IPS-20b (cell line): Measurements from ENCODE around the gene DCUN1D1.

ENCODE experiments used
- H3K27ac ChIP-seq: one replicate; pipeline ENCODE4 v1.5.1; 2013; ENCODE audit warnings: low read length
- H3K27me3 ChIP-seq: 2 replicates; pipeline ENCODE4 v1.6.1; 2013; ENCODE audit warnings: mild to moderate bottlenecking, low read length, inconsistent platforms; ENCODE audit not compliant: insufficient read depth
- H3K36me3 ChIP-seq: 2 replicates; pipeline ENCODE4 v1.6.1; 2013; ENCODE audit warnings: low read depth, mild to moderate bottlenecking, inconsistent platforms, low read length, moderate library complexity; ENCODE audit not compliant: insufficient read depth
- H3K4me1 ChIP-seq: 2 replicates; pipeline ENCODE4 v1.6.1; 2013; ENCODE audit warnings: mild to moderate bottlenecking, control low read depth, inconsistent platforms, low read length, moderate library complexity; ENCODE audit not compliant: insufficient read depth
- H3K4me3 ChIP-seq: 2 replicates; pipeline ENCODE4 v1.5.1; 2013; ENCODE audit warnings: mild to moderate bottlenecking, low read length, inconsistent platforms
- H3K9ac ChIP-seq: 2 replicates; pipeline ENCODE4 v1.6.1; 2013; ENCODE audit warnings: low read depth, mild to moderate bottlenecking, inconsistent platforms, low read length, moderate library complexity
- H3K9me3 ChIP-seq: 2 replicates; pipeline ENCODE4 v1.6.1; 2013; ENCODE audit warnings: mild to moderate bottlenecking, low read depth, low read length, inconsistent platforms; ENCODE audit not compliant: insufficient read depth

DCUN1D1 gene

GRCh38 chr3:182925330-182925943, 54.9 kb downstream of the DCUN1D1 start:
- H3K9ac ChIP-seq, result no peak overlapping the region
- H3K27me3 ChIP-seq, result no peaks in the 10 kb centered on the region
- H3K4me3 ChIP-seq, result no peak overlapping the region
- no peak overlapping the region for H3K27ac ChIP-seq
- H3K36me3 ChIP-seq, result no peaks in the 10 kb centered on the region
- H3K4me1 ChIP-seq, result peaks cover 5% of the 10 kb centered on the region; the same call in 1 of the 2 replicates
- H3K9me3 ChIP-seq, result no peaks in the 10 kb centered on the region

DNA sequence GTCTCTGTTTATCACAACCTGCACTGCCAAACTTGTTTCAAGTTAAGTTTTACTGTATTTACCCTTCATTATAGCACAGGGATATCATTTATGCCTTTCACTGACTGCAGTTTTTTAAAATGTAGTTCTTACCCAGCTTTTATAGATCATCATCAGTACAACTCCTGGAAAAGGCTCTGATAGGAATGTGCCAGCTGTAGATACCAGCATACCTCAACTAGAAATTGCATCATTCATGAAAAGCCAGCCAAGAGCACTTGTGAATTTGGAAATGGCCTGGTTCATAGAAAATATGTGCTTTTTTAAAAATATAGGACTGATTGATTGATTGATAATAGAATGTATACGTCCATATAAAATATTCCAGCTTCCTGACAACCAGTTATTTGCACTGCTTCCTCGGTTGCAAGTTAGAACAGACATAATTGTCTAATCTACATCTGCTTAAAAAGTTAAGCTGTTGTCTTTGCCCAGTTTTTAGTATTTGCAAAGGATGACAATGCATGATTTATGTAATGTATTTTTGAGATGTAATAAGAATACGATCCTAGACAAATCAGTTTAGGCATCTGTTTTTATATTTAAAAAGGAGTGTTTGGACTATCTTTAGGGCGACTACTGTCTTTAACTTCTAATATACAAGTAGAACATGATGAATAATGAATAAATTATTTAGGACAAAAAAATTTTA, 58.5 kb downstream of the DCUN1D1 start:
- Histone ChIP-seq H3K27ac (no peak overlapping the region), H3K27me3 (no peaks in the 10 kb centered on the region), H3K9me3 (no peaks in the 10 kb centered on the region), H3K4me1 (peaks cover 9% of the 10 kb centered on the region; the same call in 1 of the 2 replicates), H3K9ac (no peak overlapping the region), H3K4me3 (no peak overlapping the region), H3K36me3 (no peaks in the 10 kb centered on the region)

DNA sequence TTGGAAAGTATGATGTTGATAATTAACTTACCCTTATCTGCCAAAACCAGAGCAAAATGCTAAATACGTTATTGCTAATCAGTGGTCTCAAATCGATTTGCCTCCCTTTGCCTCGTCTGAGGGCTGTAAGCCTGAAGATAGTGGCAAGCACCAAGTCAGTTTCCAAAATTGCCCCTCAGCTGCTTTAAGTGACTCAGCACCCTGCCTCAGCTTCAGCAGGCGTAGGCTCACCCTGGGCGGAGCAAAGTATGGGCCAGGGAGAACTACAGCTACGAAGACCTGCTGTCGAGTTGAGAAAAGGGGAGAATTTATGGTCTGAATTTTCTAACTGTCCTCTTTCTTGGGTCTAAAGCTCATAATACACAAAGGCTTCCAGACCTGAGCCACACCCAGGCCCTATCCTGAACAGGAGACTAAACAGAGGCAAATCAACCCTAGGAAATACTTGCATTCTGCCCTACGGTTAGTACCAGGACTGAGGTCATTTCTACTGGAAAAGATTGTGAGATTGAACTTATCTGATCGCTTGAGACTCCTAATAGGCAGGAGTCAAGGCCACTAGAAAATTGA, 59.7 kb downstream of the DCUN1D1 start:
- H3K27ac ChIP-seq, result no peak overlapping the region
- H3K36me3 ChIP-seq, result no peaks in the 10 kb centered on the region
- no peak overlapping the region for H3K4me3 ChIP-seq
- no peak overlapping the region for H3K9ac ChIP-seq
- no peaks in the 10 kb centered on the region for H3K9me3 ChIP-seq
- no peaks in the 10 kb centered on the region for H3K27me3 ChIP-seq
- peaks cover 9% of the 10 kb centered on the region; the same call in 1 of the 2 replicates for H3K4me1 ChIP-seq

- Histone ChIP-seq H3K27me3 (no peaks in the 10 kb centered on the region), H3K4me1 (peaks cover 9% of the 10 kb centered on the region; the same call in 1 of the 2 replicates), H3K9ac (no peak overlapping the region), H3K27ac (no peak overlapping the region), H3K36me3 (no peaks in the 10 kb centered on the region), H3K4me3 (no peak overlapping the region), H3K9me3 (no peaks in the 10 kb centered on the region)
Measured at GRCh38 chr3:182919866-182920357, 60.4 kb downstream of the DCUN1D1 start.

GRCh38 chr3:182917134-182917533, 63.2 kb downstream of the DCUN1D1 start:
- Histone ChIP-seq H3K4me1 (peaks cover 9% of the 10 kb centered on the region; the same call in 1 of the 2 replicates), H3K36me3 (no peaks in the 10 kb centered on the region), H3K27ac (no peak overlapping the region), H3K27me3 (no peaks in the 10 kb centered on the region), H3K9me3 (no peaks in the 10 kb centered on the region), H3K9ac (no peak overlapping the region), H3K4me3 (no peak overlapping the region)

GRCh38 chr3:182914341-182914740, 66.0 kb downstream of the DCUN1D1 start:
- no peak overlapping the region for H3K9ac ChIP-seq
- no peaks in the 10 kb centered on the region for H3K4me1 ChIP-seq
- H3K27ac ChIP-seq, result no peak overlapping the region
- H3K27me3 ChIP-seq, result no peaks in the 10 kb centered on the region
- no peak overlapping the region for H3K4me3 ChIP-seq
- H3K9me3 ChIP-seq, result no peaks in the 10 kb centered on the region
- H3K36me3 ChIP-seq, result no peaks in the 10 kb centered on the region

GRCh38 chr3:182913889-182914288, 66.4 kb downstream of the DCUN1D1 start:
- Histone ChIP-seq H3K27me3 (no peaks in the 10 kb centered on the region), H3K27ac (no peak overlapping the region), H3K9me3 (no peaks in the 10 kb centered on the region), H3K4me1 (no peaks in the 10 kb centered on the region), H3K36me3 (no peaks in the 10 kb centered on the region), H3K4me3 (no peak overlapping the region), H3K9ac (no peak overlapping the region)

DNA sequence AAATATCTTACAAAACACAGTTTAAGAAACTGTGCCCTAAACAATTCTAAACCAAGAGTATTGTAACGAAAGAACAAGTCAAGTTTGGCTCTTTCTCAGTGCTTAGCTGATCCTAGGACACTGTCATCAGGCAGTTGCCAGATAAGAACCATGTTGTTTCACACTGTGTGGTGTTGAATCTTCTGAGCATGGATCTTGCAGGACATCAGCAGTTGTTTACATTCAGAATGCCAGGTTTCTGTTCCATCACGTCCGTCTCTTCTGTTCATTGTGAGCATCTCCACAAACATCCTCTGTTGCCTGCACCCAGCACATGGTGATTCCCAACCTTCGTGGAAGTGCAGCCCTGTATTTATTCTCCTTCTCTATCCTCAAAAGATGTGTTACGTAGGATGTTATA, 67.9 kb downstream of the DCUN1D1 start:
- H3K9me3 ChIP-seq, result no peaks in the 10 kb centered on the region
- H3K4me3 ChIP-seq, result no peak overlapping the region
- no peak overlapping the region for H3K27ac ChIP-seq

GRCh38 chr3:182911782-182912111, 68.6 kb downstream of the DCUN1D1 start:
- H3K27me3 ChIP-seq, result no peaks in the 10 kb centered on the region
- H3K9me3 ChIP-seq, result no peaks in the 10 kb centered on the region
- no peak overlapping the region for H3K4me3 ChIP-seq
- no peaks in the 10 kb centered on the region for H3K4me1 ChIP-seq
- H3K36me3 ChIP-seq, result no peaks in the 10 kb centered on the region
- H3K9ac ChIP-seq, result no peak overlapping the region
- H3K27ac ChIP-seq, result no peak overlapping the region

More for the DNA sequence above, 67.9 kb downstream of the DCUN1D1 start:
- H3K36me3 ChIP-seq, result no peaks in the 10 kb centered on the region
- no peak overlapping the region for H3K9ac ChIP-seq
- H3K4me1 ChIP-seq, result no peaks in the 10 kb centered on the region
- H3K27me3 ChIP-seq, result no peaks in the 10 kb centered on the region

GRCh38 chr3:182910936-182911781, 69.2 kb downstream of the DCUN1D1 start:
- H3K9ac ChIP-seq, result no peak overlapping the region
- no peak overlapping the region for H3K4me3 ChIP-seq
- H3K27me3 ChIP-seq, result no peaks in the 10 kb centered on the region
- no peaks in the 10 kb centered on the region for H3K36me3 ChIP-seq
- no peaks in the 10 kb centered on the region for H3K9me3 ChIP-seq
- H3K4me1 ChIP-seq, result no peaks in the 10 kb centered on the region
- no peak overlapping the region for H3K27ac ChIP-seq

GRCh38 chr3:182909318-182910040, 70.9 kb downstream of the DCUN1D1 start:
- H3K4me3 ChIP-seq, result no peak overlapping the region
- H3K36me3 ChIP-seq, result no peaks in the 10 kb centered on the region
- no peak overlapping the region for H3K9ac ChIP-seq
- no peaks in the 10 kb centered on the region for H3K27me3 ChIP-seq
- no peaks in the 10 kb centered on the region; the same call in 1 of the 2 replicates for H3K4me1 ChIP-seq
- no peak overlapping the region for H3K27ac ChIP-seq
- H3K9me3 ChIP-seq, result no peaks in the 10 kb centered on the region
